Esophagus squamous epithelium (tissue), 4 donors: ENCODE measurements around the gene CCT8.

Source experiments
- CTCF ChIP-seq, 6 experiments: fragments of 450-650 bp in 4 of 6; fragments of 200-600 bp in 2 of 6; sonication (generic) in 2 of 6; IDR thresholded peaks; one replicate each; pipeline ENCODE4 v1.5.1; 2016 to 2019; ENCODE audit warnings: antibody characterized with exemption in 6 of 6, mild to moderate bottlenecking in 4 of 6, moderate library complexity in 4 of 6
- POLR2A ChIP-seq, 4 donors: fragments of 450-650 bp; IDR thresholded peaks; one replicate each; pipeline ENCODE4 v1.6.1; 2017; ENCODE audit warnings: antibody characterized with exemption in 4 of 4, mild to moderate bottlenecking in 4 of 4, moderate library complexity in 3 of 4

- TF ChIP-seq CTCF (IDR thresholded peaks at IDR 0.05) (no peak), POLR2A (IDR thresholded peaks at IDR 0.05) (no peak)
These were observed 42.5 kb upstream of the CCT8 start for GRCh38 chr21:29115899-29116298.
